Dermis microvascular lymphatic vessel endothelial cell (primary cell): ENCODE measurements around the gene NPBWR2. TPM values are rescaled to one million over a fixed set of nuclear protein-coding genes. Genes with fewer than 3 reads are reported as not detected.

Experiments
- DNase-seq, 2 donors: peaks; one replicate each; pipeline versions ENCODE4 v3.0.0 to v3.0.0-alpha.2; 2010; ENCODE audit warnings: low read depth in 2 of 2
- total RNA-seq: library from RNA; depleted of rRNA; stranded (reverse); fragments of >200 nt; gene quantifications from 2 replicates; pipeline ENCODE4 v1.2.1, GENCODE V29; 2014

NPBWR2 gene, protein sequence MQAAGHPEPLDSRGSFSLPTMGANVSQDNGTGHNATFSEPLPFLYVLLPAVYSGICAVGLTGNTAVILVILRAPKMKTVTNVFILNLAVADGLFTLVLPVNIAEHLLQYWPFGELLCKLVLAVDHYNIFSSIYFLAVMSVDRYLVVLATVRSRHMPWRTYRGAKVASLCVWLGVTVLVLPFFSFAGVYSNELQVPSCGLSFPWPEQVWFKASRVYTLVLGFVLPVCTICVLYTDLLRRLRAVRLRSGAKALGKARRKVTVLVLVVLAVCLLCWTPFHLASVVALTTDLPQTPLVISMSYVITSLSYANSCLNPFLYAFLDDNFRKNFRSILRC
- total RNA-seq: not detected in 2 replicates

DNA sequence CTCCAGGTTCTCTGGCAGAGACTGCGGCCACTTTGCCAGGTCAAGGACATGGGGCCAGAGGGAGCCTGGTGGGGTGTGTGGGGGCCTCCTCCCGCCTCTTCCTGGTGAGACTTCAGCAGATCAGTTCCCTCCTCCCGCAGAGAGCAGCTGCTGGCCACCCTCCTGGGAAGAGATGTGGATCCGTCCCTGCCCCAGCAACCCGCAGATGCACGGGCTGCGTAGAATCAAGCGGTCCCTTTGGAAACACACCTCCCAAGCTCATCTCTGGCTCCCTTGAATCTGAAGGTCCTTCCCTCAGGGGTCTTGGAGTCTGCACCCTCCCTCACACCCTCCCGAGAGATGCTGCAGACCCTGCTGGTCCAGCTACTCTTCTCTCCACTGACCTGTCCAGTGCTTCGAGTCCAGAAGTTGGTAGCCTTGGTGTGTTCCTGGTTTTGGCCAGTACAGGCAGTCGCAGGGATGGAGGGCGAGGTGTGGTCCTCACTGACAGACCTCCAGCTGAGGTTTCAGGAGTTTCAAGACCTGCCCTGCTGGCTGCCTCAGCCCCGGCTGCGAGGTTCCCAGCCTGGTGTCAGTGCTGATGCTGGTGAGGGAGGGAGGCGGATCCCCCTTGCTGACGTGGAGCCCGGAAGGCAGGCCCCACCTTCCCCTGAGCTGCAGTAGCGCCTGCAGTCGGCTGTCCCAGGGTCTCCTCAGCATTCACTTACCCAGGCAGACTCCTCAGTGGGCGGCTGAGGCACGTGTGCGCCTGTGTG is at the start of gene NPBWR2:
TSS of gene NPBWR2 (minus strand) at position 585 of the 755 bp plus-strand sequence. CDS start 734 bp downstream, outside the sequence.
- DNase-seq: no peak

DNA sequence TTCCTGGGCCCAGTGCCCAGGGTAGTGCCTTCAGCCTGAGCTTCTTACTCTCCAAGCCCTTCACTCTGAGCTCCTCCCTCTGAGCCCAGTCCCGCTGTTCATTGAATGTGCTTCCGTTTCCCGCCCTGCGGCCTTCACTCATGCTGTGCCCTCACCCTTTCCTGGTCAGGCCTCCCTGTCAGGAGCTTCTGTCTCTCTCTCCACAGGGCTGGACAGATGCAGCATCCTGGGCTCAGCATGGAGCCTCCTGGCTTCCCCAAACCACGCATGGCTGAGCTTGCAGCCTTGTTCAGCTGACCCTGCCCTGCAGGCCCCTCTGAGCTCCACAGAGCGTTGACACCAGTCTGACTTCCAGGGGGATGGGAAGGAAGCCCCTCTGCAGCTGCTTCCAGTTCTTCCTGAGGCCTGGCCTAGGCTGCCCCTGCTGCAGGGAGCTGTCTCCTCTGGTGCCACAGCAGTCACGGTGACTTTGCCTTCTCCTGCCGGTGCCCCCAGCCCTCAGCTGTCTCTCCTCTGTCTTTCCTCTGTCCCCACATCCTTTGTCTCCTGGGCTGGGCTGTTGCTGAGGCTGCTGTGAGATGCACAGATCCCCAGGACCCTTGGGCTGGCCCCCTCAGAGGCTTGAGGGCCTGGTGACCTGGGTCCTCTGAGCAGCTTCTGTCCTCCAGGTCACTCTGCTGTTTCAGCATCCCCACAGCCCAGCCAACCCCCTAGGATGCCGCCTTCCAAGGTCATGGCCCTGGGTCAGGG is 48.9 kb upstream of the NPBWR2 start:
- no peak for DNase-seq

DNA sequence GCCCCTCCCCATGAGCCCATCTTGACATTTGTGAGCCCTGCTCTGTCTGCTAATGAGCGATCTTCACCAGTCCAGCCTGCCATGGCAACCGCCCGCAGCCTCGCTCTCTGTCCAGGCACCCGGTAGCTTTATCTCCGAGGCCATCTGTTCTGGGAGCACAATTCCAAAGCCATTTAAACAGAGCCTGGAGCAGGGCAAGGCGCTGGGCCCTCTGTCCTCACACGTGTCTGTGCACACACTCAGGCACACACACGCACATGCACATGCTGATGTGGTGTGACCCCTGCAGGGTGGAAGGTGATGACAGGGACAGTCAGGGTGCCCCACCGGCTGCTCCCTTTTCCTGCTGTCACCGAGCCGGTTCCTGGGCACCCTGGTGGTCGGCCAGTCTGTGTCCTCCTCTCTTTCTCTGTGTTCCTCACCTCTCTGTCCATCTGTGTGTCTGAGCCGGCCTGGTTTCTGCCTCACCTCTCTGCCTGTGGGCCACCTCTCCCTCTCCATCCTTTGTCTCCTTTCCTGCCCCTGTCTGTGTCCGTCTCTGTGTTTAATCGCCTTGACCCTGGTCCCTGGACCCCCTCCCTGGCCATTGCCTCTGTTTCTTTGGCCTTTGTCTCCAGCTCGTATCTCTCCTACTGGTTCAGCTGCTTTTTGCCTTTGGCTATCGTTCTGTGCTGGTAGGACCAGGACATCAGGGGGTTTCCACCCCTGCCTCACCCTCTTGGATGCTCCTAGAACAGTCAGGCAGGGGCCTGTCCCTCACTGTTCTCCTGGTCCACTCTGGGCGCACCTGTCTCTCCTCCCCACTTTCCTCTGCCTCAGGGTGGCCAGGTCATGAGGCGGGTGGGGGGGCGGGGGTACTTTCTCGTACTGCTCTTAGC is 48.1 kb upstream of the NPBWR2 start:
- DNase-seq: no peak

DNA sequence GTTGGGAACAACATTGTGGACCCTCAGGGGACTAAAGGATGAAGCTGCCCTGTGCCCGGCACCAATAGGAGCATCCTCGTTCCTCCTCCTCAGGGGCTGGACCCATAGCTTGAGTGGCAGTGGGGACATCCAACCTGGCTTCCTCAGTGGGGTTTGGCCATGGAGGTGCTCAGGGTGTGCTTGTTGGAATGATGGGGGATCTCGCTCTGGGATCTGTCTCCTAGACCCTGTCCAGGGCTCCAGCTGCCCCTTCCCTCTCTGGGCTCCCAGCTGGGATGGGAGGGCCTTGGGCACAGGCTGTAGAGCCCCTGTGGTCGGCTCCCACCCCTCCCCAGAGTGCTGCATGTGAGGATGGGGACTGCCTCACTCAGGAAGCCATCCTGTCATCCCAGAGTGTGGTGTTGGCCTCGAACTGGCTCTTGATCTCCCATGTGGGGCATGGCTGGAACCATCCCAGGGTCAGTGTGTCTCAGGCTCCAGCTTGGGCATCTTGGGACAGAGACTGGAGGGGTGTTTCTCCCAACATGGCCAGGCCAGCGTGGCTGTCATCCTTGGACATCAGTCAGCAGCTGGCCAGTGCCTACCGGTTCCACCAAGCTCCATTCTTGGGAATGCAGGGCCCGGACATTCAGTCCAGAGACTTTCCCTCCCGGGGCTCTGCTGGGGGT is 47.4 kb upstream of the NPBWR2 start:
- no peak for DNase-seq

DNA sequence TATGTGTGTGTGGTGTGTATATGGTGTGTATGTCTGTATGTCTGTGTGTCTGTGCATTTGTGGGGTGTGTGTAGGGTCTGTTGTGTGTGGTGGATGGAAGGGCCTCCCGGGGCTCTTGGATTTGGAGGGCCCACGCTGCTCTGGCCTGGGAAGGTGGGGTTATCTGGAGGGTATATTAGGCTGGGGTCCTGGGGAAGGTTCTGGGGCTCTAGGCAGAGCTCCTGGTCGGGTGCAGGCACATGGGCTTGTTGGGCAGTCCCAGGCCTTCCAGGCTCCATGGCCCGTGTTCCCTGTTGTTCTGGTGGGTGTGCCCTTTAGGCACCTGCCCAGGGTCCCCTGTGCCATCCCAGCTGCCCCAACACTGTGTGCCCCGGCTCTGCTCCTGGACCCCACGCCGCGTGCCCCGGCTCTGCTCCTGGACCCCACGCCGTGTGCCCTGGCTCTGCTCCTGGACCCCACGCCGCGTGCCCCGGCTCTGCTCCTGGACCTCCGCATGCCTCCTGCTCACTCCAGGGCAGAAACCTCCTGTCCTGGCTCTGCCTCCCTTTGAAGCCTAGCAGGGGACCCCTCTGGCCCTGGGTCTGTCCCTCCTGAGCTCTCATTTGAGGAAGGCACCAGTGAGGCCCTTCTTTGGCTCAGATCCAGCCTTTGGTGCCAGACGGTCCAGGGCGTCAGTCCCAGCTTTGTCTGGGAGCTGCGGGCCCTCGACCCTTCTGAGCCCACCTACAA is 46.7 kb upstream of the NPBWR2 start:
- DNase-seq: no peak

DNA sequence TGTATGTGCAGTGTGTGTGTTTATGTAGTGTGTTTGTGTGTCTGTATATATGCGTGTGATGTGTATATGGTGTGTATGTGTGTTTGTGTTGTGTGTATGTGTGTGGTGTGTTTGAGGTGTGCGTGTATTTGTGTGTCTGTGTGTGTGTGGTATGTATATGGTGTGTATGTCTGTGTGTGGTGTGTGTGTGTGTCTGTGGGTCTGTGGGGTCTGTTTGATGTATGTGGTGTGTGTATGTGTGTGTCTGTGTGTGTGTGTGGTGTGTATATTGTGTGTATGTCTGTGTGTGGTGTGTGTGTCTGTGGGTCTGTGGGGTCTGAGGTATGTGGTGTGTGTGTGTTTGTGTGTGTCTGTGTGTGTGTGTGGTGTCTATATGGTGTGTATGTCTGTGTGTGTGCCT is 46.0 kb upstream of the NPBWR2 start:
- DNase-seq: no peak

DNA sequence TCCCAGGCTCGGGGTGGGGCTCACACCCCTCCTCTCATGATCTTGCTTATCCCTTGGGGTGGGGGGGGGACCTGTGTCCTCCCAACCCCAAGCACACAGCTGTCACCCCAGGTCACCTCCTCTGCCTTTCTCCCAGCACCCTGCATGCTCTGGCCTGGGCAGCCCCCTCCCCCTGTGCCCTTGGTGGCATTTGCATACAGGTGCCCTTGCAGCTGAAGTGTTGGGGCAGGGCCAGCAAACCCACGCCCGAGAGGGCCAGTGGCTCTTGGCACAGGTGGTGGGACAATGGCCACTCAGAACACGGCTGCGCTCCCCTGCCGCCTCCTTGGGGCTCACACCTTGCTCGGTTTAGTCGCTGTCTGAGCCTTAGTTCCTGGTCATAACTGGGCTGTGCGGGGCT is 45.5 kb upstream of the NPBWR2 start:
- DNase-seq: no peak

DNA sequence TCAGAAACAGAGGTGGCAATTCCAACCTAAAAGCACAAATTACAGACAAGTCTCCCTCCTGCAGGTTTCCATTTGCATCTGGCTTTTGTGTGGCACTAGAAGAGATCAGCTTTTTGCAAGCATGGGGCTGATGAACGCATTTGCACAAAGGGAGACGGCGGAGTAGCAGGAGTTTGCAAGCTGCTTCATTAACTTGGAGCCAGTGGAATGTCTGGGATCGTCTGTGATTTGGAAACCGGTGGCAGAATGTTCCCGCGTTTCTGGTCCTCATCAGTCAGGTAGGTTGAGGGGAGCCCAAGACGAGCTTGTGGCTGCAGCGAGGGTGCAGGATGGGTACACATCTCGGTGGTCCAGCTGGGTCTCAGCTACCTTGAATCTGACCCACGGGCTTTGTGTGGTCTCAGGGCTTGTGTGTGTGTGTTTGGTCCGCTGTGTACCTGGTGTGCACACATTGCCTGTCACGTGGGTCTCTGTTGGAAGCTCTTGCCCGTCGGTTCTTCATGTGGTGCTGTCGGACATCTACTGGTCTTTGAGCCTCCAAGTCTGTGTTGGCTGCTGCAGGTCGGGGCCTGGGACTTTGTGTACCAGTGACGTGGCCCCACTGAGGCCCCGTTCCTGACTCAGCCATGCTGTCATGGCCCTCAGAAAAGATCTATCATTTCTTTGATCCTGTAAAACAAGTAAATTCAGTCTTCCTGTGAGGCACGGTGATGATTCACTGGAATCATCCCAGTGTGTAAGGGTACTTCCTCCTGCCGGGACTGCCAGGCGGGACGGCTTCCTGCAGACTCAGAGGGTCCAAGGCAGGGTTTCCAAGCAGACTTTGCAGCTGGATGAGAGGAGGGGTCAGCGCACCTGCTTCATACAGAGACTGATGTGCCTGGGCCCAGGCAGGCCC is 44.5 kb upstream of the NPBWR2 start:
- peak in 1 of 2 donors; percentile 74 for DNase-seq

DNA sequence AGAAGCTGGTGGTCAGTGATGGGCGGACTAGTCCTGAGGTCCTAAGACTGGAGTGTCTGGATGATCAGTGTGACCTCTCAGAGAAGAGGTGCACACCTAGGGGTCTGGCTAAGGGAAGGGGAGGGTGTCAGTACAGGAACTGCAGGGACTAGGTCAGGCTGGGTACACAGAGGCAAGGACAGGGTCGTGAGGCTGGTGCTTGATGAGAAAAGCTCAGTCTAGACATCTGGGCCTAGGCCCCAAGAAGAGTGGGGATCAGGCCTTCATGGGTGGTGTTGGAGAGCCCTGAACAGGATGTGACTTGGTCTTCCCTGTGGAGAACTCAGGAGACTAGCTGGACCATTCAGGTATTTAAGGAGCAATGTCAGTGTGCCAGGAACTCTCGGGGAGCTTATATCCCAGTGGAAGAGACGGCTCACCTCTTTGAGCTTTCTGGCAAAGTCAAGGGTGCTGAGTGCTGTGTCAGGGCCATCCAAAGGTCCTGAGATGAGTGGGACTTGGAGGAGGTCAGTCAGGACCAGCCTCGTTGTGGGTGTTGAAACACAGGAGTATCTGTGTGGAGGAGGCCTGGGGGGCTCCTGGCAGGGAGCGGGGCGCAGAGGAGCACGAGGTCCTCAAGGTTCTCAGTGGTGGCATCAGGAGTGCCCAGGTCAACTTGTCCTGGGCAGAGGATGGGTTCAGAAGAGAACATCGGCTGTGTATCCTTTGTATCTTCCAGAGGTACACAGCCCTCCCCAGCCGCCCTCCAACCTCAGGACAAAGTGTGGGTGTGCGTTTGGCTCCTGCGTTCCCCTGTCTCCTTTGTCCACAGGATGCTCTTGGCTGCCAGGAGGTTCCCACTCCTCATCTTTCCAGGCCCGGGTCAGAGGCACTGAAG is 43.6 kb upstream of the NPBWR2 start:
- no peak for DNase-seq

DNA sequence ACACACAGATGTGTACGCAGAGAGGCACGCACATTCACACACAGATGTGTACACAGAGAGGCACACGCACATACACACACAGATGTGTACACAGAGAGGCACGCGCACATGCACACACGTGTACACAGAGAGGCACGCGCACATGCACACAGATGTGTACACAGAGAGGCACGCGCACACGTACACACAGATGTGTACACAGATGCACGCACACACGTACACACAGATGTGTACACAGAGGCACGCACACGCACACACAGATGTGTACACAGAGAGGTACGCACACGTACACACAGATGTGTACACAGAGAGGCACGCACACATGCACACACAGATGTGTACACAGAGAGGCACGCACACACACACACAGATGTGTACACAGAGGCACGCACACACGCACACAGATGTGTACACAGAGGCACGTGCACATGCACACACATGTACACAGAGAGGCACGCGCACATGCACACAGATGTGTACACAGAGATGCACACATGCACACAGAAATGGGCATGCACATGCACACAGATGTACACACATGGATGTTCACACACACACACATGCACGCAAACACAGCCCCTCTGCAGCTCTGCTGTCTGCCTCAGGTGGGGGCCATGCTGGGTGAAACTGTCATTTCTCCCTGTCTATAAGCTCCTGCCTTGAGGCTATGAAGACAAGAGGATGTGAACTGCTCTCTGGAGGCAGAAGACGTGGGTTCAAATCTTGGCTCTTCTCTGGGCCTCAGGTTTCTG is 42.6 kb upstream of the NPBWR2 start:
- DNase-seq: no peak

DNA sequence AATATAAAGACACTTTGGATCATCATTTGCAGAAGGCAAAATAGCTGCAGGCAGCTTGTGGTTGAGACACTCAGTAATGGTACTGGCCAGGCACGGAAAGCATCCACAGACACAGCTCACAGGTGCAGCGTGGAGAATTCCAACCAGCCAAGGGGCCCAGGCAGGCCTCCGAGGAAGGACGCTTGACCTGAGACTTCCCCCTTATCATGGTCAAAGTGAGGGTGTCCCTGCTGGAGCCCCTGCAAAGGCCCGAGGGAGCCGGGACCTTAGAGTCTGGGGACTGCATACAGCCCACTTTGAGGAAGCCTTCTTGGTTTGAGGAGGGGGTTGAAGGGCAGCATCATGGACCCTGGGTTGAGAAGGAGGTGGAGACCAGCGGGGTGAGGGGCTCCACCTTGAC is 41.8 kb upstream of the NPBWR2 start:
- DNase-seq: no peak

DNA sequence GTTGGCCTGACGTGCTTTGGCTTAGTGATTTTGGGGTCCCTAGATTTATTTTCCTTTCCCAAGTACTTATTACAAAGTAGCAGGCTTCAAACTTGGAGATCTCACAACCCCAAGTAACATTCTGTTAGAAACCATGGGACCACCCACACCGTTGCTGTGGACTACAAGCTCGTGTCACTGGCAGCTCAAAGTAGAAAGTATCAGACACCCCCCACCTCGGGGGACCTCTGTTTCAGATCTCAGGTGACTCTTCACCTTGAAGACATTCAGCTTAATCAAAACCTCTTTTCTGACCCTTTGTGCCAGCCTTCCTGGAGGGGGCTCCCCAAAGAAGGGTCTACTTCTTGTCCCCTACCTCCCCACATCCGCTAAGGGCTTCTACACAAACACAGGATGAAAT is 41.2 kb upstream of the NPBWR2 start:
- no peak for DNase-seq

DNA sequence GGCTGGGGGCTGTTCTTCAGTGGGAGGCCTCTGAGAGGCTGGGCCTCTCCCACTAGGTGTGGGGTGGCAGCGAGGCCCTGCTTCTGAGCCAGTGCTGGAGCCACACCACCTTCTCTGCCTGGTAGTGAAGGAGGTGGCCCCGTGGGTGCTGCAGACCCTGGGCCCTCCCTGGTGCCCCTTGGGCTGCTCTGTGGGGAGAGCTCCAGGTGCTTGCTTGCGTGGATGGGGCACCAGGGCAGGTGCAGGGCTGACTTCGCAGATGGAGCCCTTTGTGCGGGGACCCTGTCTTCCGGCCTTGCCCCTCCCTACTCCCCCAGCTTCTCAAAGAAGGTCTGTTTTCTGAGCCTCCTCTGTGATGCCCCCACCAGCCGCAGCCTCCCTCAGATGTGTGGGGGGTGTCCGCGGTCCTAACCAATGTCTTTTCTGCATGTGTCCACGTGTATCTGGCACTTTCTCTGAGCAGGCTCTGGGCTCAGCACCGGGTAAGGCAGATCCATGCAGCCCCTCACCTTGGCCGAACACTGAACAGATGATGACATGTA is 39.6 kb upstream of the NPBWR2 start:
- DNase-seq: no peak

DNA sequence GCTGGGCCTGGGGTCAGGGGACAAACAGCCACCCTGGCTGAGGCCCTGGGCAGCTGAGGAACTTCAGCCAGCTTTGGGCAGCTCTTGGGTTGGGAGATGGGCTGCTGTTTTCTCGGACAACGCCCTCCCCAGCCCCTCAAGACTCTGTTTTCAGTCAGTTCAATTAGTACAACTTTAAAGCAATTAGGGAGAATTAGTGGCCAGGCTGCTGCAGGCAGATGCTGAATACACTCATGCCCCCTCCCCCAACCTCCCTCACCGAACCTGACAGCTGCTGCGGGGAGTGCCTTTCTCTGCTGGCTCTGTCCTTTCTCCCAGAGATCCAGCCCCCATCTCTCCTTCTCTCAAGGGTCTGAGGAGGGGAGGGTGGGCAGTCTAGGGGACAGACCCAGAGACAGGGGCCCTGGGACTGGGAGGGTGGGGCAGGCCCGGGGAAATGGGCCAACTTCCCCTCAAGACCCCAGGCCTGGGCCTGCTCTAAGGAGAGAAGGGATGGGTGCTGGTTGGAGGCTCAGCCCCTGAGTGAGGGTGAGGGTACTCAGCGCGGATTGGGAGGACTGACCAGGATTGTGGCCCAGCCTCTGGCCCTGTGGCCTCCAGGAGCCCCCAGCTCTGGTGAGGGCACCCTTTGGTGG is 39.1 kb upstream of the NPBWR2 start:
- DNase-seq: no peak

DNA sequence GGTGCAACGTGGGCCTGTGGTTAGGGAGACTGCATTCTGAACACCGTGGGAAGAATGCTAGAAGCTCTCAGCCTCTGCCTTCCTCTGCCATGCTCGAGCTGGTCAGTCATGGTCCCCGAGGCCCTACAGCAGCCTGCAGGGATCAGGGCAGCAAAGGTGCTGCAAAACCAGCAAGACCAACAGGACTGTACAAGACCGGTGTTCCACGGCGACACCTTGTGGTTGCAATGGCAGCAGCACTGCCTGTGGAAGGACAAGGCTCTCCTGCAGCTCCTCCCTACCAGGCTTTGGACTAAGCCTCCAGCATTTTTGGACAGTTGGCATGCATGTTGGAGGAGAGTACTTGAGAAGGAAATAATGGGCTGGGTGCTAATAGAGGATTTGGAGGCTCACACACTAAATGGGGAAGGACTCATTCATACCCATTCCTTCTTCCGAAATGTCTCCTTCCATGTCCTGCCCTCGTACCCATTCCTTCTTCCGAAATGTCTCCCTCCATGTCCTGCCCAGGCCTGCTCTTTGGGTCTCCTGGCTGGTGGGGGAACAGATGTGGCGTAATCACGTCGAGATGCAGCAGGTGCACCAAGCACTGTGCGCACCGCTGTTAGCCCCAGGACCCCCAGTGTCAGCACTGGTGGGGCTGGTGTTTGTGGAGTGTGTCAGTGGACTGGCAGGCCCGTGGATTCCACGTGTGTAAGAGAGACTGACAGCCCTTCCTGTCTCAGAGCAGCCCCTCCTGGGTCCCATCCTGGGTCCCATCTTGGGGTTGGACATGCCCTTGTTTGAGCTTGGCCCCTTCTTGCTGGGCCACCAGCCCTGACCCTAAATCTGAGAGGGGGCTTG is 38.3 kb upstream of the NPBWR2 start:
- DNase-seq: no peak
